HepG2 (cell line): ENCODE data around the gene CLDND2. TPM values are rescaled to one million over a fixed set of nuclear protein-coding genes. Genes with fewer than 3 reads are reported as not detected.

Experiments
- ATF3 ChIP-seq: sonication (generic); formaldehyde crosslinking; IDR thresholded peaks from 2 replicates; pipeline ENCODE4 v1.4.0; 2020; ENCODE audit warnings: missing genetic modification reagents
- ATF4 ChIP-seq, 2 experiments: fragments of 450-650 bp in 1 of 2; sonication (generic) in 1 of 2; formaldehyde crosslinking; IDR thresholded peaks; 2 replicates each; pipeline versions ENCODE4 v1.5.0 to v1.8.0; 2020 to 2022; ENCODE audit warnings: mild to moderate bottlenecking in 1 of 2, missing genetic modification reagents in 1 of 2
- ATM ChIP-seq: fragments of 450-650 bp; IDR thresholded peaks from 2 replicates; pipeline ENCODE4 v1.7.1; 2017; ENCODE audit warnings: mild to moderate bottlenecking, borderline replicate concordance
- BRD4 ChIP-seq: sonication (generic); formaldehyde crosslinking; IDR thresholded peaks from 2 replicates; pipeline ENCODE4 v1.4.0; 2020; ENCODE audit warnings: missing genetic modification reagents
- CAMTA2 ChIP-seq: sonication (generic); formaldehyde crosslinking; IDR thresholded peaks from 2 replicates; pipeline ENCODE4 v1.4.0; 2020; ENCODE audit warnings: mild to moderate bottlenecking, missing genetic modification reagents, borderline replicate concordance
- CCAR2 ChIP-seq: fragments of 200-400 bp; formaldehyde crosslinking; optimal IDR thresholded peaks from 2 replicates; pipeline ENCODE3; 2018; ENCODE audit warnings: low read depth, mild to moderate bottlenecking, low read length, moderate library complexity
- CHD2 ChIP-seq: IDR thresholded peaks from 2 replicates; pipeline ENCODE4 v1.6.1; 2011; ENCODE audit warnings: low read depth, low read length, improper control_type of control experiment
- CHD4 ChIP-seq: fragments of 200-600 bp; sonication (generic); IDR thresholded peaks from 2 replicates; pipeline ENCODE4 v1.7.0; 2017; ENCODE audit warnings: mild to moderate bottlenecking, low read length, borderline replicate concordance
- ELF1 ChIP-seq: sonication (generic); formaldehyde crosslinking; IDR thresholded peaks from 2 replicates; pipeline ENCODE4 v1.4.0; 2020; ENCODE audit warnings: missing genetic modification reagents
- GABPA ChIP-seq, 2 experiments: IDR thresholded peaks; 2 replicates each; pipeline ENCODE4 v1.6.1; 2011 to 2016; ENCODE audit warnings: low read depth in 2 of 2, low read length in 1 of 2, missing biosample characterization in 1 of 2, missing genetic modification characterization in 1 of 2
- MXD3 ChIP-seq: IDR thresholded peaks from 2 replicates; pipeline ENCODE4 v1.6.1; 2016; ENCODE audit warnings: mild to moderate bottlenecking, missing biosample characterization, missing genetic modification reagents
- NONO ChIP-seq, 2 experiments: fragments of 450-650 bp in 1 of 2; sonication (generic) in 1 of 2; formaldehyde crosslinking in 1 of 2; IDR thresholded peaks in 1 of 2; conservative IDR thresholded peaks in 1 of 2; 2 replicates each; pipeline versions ENCODE4 v1.6.1 to v1.8.0; 2017 to 2022; ENCODE audit warnings: mild to moderate bottlenecking in 1 of 2, missing genetic modification reagents in 1 of 2, moderate library complexity in 1 of 2
- POLR2G ChIP-seq: fragments of 200-400 bp; formaldehyde crosslinking; IDR thresholded peaks from 2 replicates; pipeline ENCODE4 v1.6.1; 2018; ENCODE audit warnings: mild to moderate bottlenecking, low read depth, low read length, moderate library complexity
- RBFOX2 ChIP-seq: fragments of 200-400 bp; formaldehyde crosslinking; IDR thresholded peaks from 2 replicates; pipeline ENCODE4 v1.6.1; 2017; ENCODE audit warnings: low read depth, mild to moderate bottlenecking, low read length
- SNAPC4 ChIP-seq: sonication (generic); formaldehyde crosslinking; IDR thresholded peaks from 2 replicates; pipeline ENCODE4 v1.4.0; 2020; ENCODE audit warnings: mild to moderate bottlenecking, missing genetic modification reagents
- U2AF1 ChIP-seq: fragments of 200-400 bp; formaldehyde crosslinking; optimal IDR thresholded peaks from 2 replicates; pipeline ENCODE3; 2017; ENCODE audit warnings: mild to moderate bottlenecking, low read depth, low read length
- YY1 ChIP-seq: IDR thresholded peaks from 2 replicates; pipeline ENCODE4 v1.6.1; 2011; ENCODE audit warnings: low read length, low read depth, moderate library complexity, mild to moderate bottlenecking; ENCODE audit not compliant: insufficient read depth, insufficient replicate concordance
- ZBTB39 ChIP-seq: sonication (generic); formaldehyde crosslinking; IDR thresholded peaks from 2 replicates; pipeline ENCODE4 v1.5.0; 2020; ENCODE audit warnings: missing genetic modification reagents
- polyA plus RNA-seq, 8 experiments: library from polyadenylated mRNA; depleted of rRNA in 3 of 8; stranded (reverse) in 7 of 8; unstranded in 1 of 8; fragments of >200 nt; fragmentation: Illumina TruSeq in 4 of 8; extraction: Trizol in 4 of 8; gene quantifications; 2 replicates each; pipeline versions ENCODE4 v1.2.1 to v1.2.3, GENCODE V29; 2011 to 2016; ENCODE audit warnings: low read depth in 4 of 8, missing spikeins in 1 of 8, mixed read lengths in 1 of 8; ENCODE audit not compliant: insufficient read depth in 1 of 8
- total RNA-seq, 5 experiments: library from RNA; depleted of rRNA; stranded (reverse); fragments of >200 nt; fragmentation: Illumina TruSeq; extraction: Trizol; gene quantifications; 2 replicates each; pipeline ENCODE4 v1.2.3, GENCODE V29; 2016; ENCODE audit warnings: low read depth in 1 of 5

The CLDND2 gene
- total and polyA plus RNA-seq, 2 of the 13 experiments (the other 11 are each of a cell fraction or from before 2014, with no cell fraction given) = 0.84 to 1.8 TPM

- TF ChIP-seq GABPA (IDR thresholded peaks at IDR 0.05; ENCODE audit: low read depth, low read length) = no peak
- TF ChIP-seq GABPA (CRISPR knock-in tag; IDR thresholded peaks at IDR 0.05; ENCODE audit: low read depth) = peak; percentile 64
- TF ChIP-seq CAMTA2 (CRISPR knock-in tag) = 0 out of 2 replicates have a peak, but pooled peaks have one; percentile 88
- TF ChIP-seq ATM = no peak
- peak in 1 of 2 experiments; percentile 42; a peak in 1 of 4 replicates for TF ChIP-seq ATF4 (CRISPR knock-in tag; IDR thresholded peaks at IDR 0.05)
- peak; percentile 63 for TF ChIP-seq CHD2
- no peak for TF ChIP-seq CHD4
- peak; percentile 43; the same call in 1 of the 2 replicates for TF ChIP-seq ELF1
- peak; percentile 51 for TF ChIP-seq MXD3 (CRISPR knock-in tag)
- TF ChIP-seq U2AF1 = peak; percentile 84
- peak; percentile 54; the same call in 1 of the 2 replicates for TF ChIP-seq ZBTB39
- TF ChIP-seq RBFOX2 = peak; percentile 88
- no peak for TF ChIP-seq YY1
- peak; percentile 23; the same call in 1 of the 2 replicates for TF ChIP-seq SNAPC4
- no peak for TF ChIP-seq NONO (IDR thresholded peaks at IDR 0.05)
- peak; percentile 29 for TF ChIP-seq NONO (CRISPR knock-in tag; conservative IDR thresholded peaks at IDR 0.05)
- TF ChIP-seq POLR2G = peak; percentile 88
- TF ChIP-seq BRD4 (CRISPR knock-in tag) = peak; percentile 85; the same call in 1 of the 2 replicates
- no peak for TF ChIP-seq ATF3 (CRISPR knock-in tag)
- TF ChIP-seq CCAR2 = peak; percentile 92
Measured at GRCh38 chr19:51366389-51367254, 2.2 kb downstream of the CLDND2 start (continued).
